SK-N-SH (cell line): ENCODE results near the gene SMPD4.
"Not testable (repeated sequence)": the region's sequence is repeated elsewhere in the genome, so short reads cannot be mapped to it uniquely, and the experiment has no call there.

Source experiments
- EP300 ChIP-seq, 2 experiments: IDR thresholded peaks; 2 replicates each; pipeline versions ENCODE4 v1.4.0 to v1.6.1; 2012; ENCODE audit warnings: borderline replicate concordance in 1 of 2, low read depth in 1 of 2, low read length in 1 of 2
- EZH2phosphoT487 ChIP-seq: fragments of 200-600 bp; sonication (generic); IDR thresholded peaks from 2 replicates; pipeline ENCODE4 v1.6.1; 2017; ENCODE audit warnings: low read depth, mixed run types, mild to moderate bottlenecking, antibody characterized with exemption, moderate library complexity, borderline replicate concordance
- MAX ChIP-seq: IDR thresholded peaks from 2 replicates; pipeline ENCODE4 v1.4.0; 2012; ENCODE audit warnings: low read depth
- MXI1 ChIP-seq: IDR thresholded peaks from 2 replicates; pipeline ENCODE4 v1.6.1; 2012; ENCODE audit warnings: mild to moderate bottlenecking, low read depth, low read length, improper control_type of control experiment
- POLR2AphosphoS5 ChIP-seq: IDR thresholded peaks from 2 replicates; pipeline ENCODE4 v1.6.1; 2012; ENCODE audit warnings: low read depth, low read length
- RAD21 ChIP-seq: IDR thresholded peaks from 2 replicates; pipeline ENCODE4 v1.6.1; 2012; ENCODE audit warnings: mild to moderate bottlenecking, low read length
- RCOR1 ChIP-seq: fragments of 150-350 bp; IDR thresholded peaks from 2 replicates; pipeline ENCODE4 v1.6.1; 2017; ENCODE audit warnings: antibody characterized with exemption, low read length
- RXRA ChIP-seq: IDR thresholded peaks from 2 replicates; pipeline ENCODE4 v1.4.0; 2012; ENCODE audit warnings: low read depth, mild to moderate bottlenecking, borderline replicate concordance
- TAF1 ChIP-seq: IDR thresholded peaks from 2 replicates; pipeline ENCODE4 v1.6.1; 2012; ENCODE audit warnings: low read depth, mild to moderate bottlenecking, low read length, moderate library complexity, borderline replicate concordance
- YY1 ChIP-seq: IDR thresholded peaks from 2 replicates; pipeline ENCODE4 v1.4.0; 2012; ENCODE audit warnings: low read depth, mild to moderate bottlenecking
- TF ChIP-seq, protein P1 (sequence below): fragments of 200-600 bp; sonication (generic); IDR thresholded peaks from 2 replicates; pipeline ENCODE4 v1.6.1; 2017; ENCODE audit warnings: antibody characterized with exemption, mild to moderate bottlenecking, moderate library complexity
- TF ChIP-seq, protein P2 (sequence below): IDR thresholded peaks from 2 replicates; pipeline ENCODE4 v1.6.1; 2012; ENCODE audit warnings: mild to moderate bottlenecking, low read depth, low read length, moderate library complexity

DNA sequence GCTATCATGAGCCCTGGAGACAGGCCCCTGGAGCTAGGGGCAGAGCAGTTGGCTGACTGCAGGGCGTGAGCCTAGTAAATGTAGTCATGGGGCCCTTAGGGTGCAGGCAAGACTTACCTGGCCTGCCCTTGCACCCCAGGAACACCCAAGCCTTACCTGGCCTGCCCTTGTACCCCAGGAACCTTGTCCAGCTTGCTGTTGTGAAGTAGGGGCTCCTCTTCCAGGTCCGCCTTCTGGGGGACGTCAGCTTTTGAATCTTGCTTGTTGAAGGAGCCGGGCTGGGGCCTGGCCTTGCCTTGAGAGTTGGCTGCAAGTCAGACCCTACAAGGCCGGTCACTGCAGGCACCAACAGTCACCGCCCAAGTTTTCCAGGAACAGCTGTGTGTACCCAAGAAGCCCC, 40.4 kb downstream of the SMPD4 start:
- TF ChIP-seq MAX; RCOR1; EZH2phosphoT487; YY1; TAF1; POLR2AphosphoS5; RAD21; MXI1; EP300 (IDR thresholded peaks at IDR 0.05; ENCODE audit: borderline replicate concordance in 1 of 2, low read depth in 1 of 2, low read length in 1 of 2); RXRA: not testable (repeated sequence)
- TF ChIP-seq, protein P1, sequence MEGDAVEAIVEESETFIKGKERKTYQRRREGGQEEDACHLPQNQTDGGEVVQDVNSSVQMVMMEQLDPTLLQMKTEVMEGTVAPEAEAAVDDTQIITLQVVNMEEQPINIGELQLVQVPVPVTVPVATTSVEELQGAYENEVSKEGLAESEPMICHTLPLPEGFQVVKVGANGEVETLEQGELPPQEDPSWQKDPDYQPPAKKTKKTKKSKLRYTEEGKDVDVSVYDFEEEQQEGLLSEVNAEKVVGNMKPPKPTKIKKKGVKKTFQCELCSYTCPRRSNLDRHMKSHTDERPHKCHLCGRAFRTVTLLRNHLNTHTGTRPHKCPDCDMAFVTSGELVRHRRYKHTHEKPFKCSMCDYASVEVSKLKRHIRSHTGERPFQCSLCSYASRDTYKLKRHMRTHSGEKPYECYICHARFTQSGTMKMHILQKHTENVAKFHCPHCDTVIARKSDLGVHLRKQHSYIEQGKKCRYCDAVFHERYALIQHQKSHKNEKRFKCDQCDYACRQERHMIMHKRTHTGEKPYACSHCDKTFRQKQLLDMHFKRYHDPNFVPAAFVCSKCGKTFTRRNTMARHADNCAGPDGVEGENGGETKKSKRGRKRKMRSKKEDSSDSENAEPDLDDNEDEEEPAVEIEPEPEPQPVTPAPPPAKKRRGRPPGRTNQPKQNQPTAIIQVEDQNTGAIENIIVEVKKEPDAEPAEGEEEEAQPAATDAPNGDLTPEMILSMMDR: not testable (repeated sequence)
- TF ChIP-seq, protein P2, sequence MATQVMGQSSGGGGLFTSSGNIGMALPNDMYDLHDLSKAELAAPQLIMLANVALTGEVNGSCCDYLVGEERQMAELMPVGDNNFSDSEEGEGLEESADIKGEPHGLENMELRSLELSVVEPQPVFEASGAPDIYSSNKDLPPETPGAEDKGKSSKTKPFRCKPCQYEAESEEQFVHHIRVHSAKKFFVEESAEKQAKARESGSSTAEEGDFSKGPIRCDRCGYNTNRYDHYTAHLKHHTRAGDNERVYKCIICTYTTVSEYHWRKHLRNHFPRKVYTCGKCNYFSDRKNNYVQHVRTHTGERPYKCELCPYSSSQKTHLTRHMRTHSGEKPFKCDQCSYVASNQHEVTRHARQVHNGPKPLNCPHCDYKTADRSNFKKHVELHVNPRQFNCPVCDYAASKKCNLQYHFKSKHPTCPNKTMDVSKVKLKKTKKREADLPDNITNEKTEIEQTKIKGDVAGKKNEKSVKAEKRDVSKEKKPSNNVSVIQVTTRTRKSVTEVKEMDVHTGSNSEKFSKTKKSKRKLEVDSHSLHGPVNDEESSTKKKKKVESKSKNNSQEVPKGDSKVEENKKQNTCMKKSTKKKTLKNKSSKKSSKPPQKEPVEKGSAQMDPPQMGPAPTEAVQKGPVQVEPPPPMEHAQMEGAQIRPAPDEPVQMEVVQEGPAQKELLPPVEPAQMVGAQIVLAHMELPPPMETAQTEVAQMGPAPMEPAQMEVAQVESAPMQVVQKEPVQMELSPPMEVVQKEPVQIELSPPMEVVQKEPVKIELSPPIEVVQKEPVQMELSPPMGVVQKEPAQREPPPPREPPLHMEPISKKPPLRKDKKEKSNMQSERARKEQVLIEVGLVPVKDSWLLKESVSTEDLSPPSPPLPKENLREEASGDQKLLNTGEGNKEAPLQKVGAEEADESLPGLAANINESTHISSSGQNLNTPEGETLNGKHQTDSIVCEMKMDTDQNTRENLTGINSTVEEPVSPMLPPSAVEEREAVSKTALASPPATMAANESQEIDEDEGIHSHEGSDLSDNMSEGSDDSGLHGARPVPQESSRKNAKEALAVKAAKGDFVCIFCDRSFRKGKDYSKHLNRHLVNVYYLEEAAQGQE: not testable (repeated sequence)
